Measurements from ENCODE around the gene TRIP4. TPM values are rescaled to one million over a fixed set of nuclear protein-coding genes. Genes with fewer than 3 reads are reported as not detected.

Gene TRIP4
- total and polyA plus RNA-seq, 9 of the 15 experiments (the other 6 are each of a cell fraction or from before 2014, with no cell fraction given) = 7.6 to 23.3 (median 16.7) TPM

DNA sequence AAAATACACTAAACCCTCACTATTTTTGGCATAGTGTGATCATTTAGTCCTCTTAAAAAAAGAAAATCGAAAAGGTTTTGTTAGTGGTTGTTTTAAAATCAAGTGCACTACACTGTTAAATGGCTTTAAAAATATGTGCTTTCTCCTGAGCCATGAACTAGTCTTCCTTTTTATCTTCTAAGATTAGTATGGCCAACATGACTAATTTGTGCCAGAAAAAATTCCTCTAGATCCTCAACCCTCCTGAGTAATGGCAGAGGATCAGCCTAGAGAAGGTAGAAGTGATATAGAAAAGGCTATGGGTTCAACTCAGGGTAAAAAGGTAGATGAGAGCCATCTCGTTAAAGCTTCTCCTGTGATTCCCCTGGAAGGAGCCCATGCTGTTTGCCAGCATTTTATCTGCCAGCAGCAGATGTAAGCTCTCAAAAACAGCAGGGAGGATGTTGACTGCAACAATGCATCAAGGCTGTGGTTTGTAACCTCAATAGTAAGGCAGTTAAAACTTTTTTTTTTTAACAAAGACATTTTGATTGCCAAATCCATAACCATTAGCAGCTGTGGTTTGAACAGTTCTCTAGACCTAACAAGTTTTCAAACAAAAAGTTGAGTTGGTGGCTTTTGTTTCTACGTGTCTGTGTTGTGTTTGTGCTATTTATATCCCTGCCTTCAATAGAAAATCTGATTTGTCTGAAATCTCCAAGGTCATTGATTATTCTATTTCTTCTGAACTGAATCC lies 42.5 kb downstream of the TRIP4 start (continued):
- TF ChIP-seq, protein P1, sequence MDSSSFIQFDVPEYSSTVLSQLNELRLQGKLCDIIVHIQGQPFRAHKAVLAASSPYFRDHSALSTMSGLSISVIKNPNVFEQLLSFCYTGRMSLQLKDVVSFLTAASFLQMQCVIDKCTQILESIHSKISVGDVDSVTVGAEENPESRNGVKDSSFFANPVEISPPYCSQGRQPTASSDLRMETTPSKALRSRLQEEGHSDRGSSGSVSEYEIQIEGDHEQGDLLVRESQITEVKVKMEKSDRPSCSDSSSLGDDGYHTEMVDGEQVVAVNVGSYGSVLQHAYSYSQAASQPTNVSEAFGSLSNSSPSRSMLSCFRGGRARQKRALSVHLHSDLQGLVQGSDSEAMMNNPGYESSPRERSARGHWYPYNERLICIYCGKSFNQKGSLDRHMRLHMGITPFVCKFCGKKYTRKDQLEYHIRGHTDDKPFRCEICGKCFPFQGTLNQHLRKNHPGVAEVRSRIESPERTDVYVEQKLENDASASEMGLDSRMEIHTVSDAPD (CRISPR knock-in tag; IDR thresholded peaks at IDR 0.05) = no peak
- TF ChIP-seq, protein P2, sequence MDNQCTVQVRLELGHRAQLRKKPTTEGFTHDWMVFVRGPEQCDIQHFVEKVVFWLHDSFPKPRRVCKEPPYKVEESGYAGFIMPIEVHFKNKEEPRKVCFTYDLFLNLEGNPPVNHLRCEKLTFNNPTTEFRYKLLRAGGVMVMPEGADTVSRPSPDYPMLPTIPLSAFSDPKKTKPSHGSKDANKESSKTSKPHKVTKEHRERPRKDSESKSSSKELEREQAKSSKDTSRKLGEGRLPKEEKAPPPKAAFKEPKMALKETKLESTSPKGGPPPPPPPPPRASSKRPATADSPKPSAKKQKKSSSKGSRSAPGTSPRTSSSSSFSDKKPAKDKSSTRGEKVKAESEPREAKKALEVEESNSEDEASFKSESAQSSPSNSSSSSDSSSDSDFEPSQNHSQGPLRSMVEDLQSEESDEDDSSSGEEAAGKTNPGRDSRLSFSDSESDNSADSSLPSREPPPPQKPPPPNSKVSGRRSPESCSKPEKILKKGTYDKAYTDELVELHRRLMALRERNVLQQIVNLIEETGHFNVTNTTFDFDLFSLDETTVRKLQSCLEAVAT (IDR thresholded peaks at IDR 0.05) = peak in 1 of 2 experiments; percentile 67; a peak in 1 of 4 replicates
- TF ChIP-seq CEBPB (tag; IDR thresholded peaks at IDR 0.05) = peak; percentile 43; the same call in 1 of the 2 replicates
- TF ChIP-seq ZNF212 (CRISPR knock-in tag; IDR thresholded peaks at IDR 0.05) = no peak
- TF ChIP-seq, protein P3, sequence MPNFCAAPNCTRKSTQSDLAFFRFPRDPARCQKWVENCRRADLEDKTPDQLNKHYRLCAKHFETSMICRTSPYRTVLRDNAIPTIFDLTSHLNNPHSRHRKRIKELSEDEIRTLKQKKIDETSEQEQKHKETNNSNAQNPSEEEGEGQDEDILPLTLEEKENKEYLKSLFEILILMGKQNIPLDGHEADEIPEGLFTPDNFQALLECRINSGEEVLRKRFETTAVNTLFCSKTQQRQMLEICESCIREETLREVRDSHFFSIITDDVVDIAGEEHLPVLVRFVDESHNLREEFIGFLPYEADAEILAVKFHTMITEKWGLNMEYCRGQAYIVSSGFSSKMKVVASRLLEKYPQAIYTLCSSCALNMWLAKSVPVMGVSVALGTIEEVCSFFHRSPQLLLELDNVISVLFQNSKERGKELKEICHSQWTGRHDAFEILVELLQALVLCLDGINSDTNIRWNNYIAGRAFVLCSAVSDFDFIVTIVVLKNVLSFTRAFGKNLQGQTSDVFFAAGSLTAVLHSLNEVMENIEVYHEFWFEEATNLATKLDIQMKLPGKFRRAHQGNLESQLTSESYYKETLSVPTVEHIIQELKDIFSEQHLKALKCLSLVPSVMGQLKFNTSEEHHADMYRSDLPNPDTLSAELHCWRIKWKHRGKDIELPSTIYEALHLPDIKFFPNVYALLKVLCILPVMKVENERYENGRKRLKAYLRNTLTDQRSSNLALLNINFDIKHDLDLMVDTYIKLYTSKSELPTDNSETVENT (CRISPR knock-in tag; IDR thresholded peaks at IDR 0.05) = no peak
- TF ChIP-seq CXXC5 (CRISPR knock-in tag; IDR thresholded peaks at IDR 0.05) = no peak
- TF ChIP-seq CBFA2T2 (conservative IDR thresholded peaks at IDR 0.05) = peak; percentile 80
- TF ChIP-seq SNRNP70 (optimal IDR thresholded peaks at IDR 0.05; ENCODE audit: low read depth, low read length) = no peak
- TF ChIP-seq BRCA1 (IDR thresholded peaks at IDR 0.05) = no peak
- no peak for TF ChIP-seq BRCA1 (CRISPR knock-in tag; IDR thresholded peaks at IDR 0.05)
- TF ChIP-seq, protein P4, sequence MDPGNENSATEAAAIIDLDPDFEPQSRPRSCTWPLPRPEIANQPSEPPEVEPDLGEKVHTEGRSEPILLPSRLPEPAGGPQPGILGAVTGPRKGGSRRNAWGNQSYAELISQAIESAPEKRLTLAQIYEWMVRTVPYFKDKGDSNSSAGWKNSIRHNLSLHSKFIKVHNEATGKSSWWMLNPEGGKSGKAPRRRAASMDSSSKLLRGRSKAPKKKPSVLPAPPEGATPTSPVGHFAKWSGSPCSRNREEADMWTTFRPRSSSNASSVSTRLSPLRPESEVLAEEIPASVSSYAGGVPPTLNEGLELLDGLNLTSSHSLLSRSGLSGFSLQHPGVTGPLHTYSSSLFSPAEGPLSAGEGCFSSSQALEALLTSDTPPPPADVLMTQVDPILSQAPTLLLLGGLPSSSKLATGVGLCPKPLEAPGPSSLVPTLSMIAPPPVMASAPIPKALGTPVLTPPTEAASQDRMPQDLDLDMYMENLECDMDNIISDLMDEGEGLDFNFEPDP (CRISPR knock-in tag; IDR thresholded peaks at IDR 0.05) = no peak
- TF ChIP-seq, protein P5, sequence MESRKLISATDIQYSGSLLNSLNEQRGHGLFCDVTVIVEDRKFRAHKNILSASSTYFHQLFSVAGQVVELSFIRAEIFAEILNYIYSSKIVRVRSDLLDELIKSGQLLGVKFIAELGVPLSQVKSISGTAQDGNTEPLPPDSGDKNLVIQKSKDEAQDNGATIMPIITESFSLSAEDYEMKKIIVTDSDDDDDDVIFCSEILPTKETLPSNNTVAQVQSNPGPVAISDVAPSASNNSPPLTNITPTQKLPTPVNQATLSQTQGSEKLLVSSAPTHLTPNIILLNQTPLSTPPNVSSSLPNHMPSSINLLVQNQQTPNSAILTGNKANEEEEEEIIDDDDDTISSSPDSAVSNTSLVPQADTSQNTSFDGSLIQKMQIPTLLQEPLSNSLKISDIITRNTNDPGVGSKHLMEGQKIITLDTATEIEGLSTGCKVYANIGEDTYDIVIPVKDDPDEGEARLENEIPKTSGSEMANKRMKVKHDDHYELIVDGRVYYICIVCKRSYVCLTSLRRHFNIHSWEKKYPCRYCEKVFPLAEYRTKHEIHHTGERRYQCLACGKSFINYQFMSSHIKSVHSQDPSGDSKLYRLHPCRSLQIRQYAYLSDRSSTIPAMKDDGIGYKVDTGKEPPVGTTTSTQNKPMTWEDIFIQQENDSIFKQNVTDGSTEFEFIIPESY (CRISPR knock-in tag; IDR thresholded peaks at IDR 0.05) = 0 out of 2 replicates have a peak, but pooled peaks have one; percentile 36
- 0 out of 2 replicates have a peak, but pooled peaks have one; percentile 46 for TF ChIP-seq ADNP (tag; IDR thresholded peaks at IDR 0.05)
- no peak for TF ChIP-seq PHTF2 (CRISPR knock-in tag; IDR thresholded peaks at IDR 0.05)
- TF ChIP-seq, protein P6, sequence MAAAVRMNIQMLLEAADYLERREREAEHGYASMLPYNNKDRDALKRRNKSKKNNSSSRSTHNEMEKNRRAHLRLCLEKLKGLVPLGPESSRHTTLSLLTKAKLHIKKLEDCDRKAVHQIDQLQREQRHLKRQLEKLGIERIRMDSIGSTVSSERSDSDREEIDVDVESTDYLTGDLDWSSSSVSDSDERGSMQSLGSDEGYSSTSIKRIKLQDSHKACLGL (CRISPR knock-in tag; IDR thresholded peaks at IDR 0.05; ENCODE audit: borderline replicate concordance, poor library complexity, severe bottlenecking) = no peak

Measured in K562 (cell line).